Inferior parietal cortex (tissue), 1 donor: ENCODE results near the gene RAB17.

ENCODE experiments used
- DNase-seq: peaks from one replicate; pipeline ENCODE4 v3.0.0-alpha.2; 2016; ENCODE audit errors: extremely low spot score

The RAB17 gene

DNA sequence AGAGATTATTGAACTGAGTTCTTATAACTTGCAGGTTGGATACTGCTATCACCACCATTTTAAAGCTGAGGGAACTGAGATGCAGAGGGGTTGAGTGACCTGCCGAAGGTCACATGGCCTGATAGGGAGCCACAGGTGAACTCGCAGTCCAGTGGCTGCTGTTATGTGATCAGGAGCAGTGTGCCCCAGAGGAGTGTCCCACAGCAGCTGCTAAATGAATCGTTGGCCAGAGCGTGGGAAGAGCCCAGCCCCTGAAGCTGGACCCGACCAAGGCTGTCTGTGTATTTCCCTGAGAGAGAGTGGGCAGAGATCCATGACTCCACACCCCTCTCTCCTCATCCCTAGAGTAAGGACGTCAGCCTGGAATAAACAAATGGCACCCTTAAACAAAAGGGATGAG is 50.9 kb downstream of the RAB17 start:
- DNase-seq = no peak

DNA sequence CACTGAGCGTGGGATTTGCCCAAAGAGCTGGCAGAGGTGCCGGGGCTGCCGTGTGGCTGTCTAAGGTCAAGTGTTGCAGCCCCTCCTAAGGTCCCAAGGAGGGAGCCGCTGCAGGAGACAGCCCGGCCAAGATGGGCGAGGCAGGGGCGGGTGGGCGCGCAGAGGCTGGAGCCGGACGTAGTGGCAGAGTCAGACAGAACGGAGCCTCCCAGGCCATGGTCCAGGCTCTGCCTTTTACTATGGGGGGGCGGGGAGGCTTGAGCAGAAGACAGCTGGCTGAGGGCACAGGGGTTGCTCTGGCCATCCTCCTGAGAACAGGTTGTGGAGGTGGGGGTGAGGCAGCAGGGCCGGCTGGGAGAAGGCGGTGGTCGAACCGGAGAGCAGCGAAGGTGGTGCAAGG is 51.6 kb downstream of the RAB17 start:
- DNase-seq = no peak

DNA sequence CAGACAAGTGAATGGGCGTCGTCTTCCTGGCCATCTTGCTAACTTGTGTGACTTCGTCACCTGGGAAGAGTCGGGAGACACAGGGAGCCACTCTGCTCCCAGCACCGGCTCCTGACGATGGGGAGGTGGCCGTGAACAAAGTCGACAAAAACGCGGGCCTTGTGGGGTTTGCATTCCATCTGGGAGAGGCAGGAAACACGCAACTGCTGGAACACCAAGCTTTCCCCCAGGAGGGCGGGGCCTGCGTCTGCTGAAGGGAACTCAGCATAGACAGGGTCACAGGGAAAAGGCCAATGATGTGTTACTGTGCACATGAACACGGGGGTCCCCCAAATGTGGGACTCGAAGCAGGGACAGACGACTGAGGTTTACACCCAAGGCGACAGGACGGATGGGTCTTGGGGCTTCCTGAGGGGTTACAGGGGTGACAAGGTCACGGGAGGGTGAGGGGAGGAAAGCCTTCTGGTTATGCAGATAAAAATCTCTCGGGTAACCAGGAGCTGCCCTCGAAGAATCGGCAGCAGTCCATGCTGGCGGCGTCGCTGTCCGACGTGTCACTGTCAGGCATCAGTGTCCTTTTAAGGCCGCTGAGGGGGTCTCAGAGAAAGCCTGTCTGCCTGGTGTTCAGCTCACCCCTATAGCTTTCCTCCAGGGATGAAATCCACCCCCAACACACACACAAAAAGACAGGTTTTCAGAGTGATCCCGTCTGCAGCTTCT is 52.4 kb downstream of the RAB17 start:
- no peak for DNase-seq

DNA sequence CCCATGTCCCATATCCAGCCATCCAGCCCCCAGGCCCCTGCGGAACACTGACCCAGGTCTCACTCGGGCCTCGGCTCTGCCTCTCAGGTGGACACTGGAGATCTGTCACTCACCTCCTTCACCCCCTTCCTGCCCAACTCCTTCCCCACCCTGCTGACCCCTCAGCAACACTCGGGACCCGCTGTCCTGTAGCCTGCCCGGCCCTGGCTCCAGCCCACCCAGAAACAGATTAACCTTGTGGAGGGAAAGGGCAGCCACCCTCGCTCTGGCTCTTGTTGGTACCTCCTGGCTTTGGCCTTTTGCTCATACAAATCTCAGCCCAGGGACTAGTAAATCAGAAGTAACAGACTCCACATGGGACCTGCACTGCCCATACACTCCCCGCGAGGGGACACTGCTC is 53.9 kb downstream of the RAB17 start:
- no peak for DNase-seq

DNA sequence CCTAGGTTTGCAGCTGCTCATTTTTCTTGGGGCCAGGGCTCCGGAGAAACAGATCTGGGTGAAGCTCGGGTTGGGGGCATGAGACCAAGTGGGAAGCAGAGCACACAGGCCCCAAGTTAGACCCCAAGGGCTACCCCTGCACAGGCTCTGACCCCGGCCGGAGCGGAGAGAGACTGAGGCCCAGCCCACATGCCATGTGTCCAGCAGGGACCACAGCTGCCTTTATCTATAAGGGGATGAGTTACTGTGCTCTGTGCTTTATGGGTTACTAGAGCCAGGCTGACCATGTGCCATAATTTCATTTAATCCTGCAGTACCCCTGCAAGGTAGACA is 54.5 kb downstream of the RAB17 start:
- DNase-seq = no peak

DNA sequence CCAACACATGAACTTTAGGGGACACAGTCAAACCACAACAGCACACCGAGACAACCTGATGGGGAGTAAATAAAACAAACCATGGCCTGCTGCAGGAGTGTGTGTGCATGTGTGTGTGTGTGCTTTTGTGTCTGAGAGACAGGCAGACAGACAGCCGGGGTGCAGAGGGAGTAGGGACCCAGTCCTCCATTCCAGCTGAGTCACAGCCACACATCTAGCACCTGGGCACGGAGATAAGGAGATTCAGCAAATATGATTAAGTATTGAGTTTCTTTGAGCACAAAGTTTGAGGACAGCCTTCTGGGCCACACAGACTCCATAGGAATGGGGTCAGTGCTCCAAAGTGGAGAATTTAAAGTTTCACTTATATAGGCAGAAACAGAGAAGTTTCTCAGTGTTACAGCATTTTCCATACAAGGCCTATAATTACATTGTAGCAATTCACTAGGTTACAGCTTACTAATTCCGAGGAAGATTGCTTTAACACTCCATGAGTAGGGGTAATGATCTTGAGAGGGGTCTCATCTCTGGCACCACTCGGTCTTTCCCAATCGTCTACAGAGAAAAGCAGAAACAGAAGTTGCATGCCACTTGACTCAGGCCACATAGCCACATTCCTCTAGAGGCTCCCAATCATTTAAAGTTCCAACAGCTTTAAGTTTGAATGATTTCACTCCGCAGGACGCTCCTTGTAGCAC is 55.0 kb downstream of the RAB17 start:
- DNase-seq = no peak

DNA sequence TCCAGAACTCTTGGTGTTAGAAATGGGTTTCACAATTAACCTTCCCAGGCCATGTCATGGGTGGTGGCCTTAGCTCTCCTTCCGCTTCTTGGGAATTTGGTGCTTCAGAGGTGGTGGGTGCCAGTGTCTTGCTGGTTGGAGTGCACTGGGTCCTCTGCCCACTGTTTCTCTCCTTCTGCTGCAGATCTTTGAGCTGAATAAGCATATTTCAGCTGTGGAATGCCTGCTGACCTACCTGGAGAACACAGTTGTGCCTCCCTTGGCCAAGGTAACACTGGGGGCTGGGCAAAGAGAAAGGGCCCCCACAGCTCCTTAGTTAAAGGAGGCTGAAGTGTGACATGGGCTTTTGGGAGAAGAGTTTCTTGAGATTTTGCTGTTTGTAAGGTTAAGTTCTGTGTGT is 56.2 kb downstream of the RAB17 start:
- no peak for DNase-seq

DNA sequence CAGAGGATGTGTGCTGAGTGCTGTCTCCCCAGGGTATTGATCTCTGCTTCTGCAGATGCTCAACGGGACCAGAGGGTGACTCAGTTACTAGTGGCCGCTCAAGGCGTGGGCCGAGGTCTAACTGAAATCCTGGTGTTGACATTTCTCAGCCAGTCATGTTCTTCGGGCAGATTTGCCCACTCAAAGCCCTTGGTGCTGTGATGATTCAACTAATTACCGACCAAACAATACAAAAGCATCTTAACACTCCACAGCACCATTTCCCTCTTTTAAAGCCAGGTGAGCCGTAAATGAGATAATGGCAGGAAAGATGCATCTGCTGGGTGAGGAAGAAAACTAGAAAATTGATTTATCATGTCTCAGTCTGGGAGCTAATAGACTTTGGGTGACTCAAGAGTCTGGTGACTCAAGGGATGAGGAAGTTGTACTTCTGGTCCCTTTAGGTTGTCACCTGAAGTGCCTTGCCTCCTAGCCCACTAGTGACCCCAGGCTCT is 56.8 kb downstream of the RAB17 start:
- DNase-seq = no peak

DNA sequence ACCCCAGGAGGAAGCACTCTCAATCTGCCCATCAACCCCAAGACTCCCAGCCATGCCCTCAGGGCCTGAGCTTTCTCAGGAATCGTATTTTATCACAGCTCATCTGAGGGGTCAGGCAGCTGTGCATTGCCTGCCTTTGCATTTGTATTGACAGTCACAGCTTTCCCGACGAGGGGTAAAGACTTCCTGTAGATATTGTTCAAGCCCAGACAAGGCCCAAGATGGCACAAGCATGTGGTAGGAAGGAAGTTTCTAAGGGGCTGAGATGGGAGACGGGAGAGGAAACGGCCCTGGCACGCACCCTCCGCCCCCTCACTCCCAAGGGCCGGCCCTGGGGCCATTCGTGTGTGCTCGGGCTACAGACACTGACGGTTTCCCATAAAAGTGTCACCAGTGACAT is 58.4 kb downstream of the RAB17 start:
- DNase-seq = no peak

DNA sequence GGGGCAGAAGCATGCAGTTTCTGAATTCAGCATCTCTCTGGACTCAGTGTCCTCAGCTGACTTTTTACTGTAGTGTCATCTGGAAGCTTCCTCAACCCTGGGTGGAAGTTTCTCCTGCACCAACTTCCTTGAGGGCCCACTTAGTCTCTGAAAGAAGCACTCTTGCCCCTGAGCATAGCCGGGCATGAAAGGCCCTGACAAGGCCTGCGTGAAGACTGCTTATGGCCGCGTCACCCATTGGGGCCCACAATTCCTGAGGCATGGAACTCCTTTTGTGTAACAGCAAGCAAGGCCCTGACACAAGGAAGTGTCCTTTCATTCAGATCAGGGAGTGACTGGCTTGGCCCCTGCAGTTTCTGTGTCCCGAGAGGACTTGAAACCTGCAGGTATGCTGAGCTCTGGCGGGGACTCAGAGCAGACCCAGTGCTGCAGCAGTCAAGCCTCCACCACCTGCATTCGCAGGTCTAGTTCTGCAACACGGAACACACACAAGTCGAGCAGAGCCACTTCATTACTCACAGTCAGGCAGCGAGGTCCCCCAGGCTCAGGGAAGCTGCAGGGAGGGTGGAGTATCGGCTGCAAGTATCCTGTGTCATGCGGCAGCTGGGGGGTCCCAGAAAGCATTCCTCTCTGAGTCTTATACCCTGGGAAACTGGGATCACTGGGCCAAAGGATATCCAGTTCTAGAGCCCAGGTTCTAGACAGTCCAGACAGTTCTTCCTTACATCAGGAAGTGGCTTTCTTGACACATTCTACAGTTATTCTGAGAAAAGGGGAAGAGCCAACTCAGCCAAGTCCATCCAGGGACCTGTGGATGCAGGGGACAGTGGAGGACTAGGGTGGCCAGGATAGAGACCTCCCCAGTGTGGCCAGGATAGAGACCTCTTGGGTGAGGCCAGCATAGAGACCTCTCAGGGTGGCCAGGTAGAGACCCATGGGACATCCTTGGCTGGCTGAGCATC is 59.8 kb downstream of the RAB17 start:
- DNase-seq = no peak

DNA sequence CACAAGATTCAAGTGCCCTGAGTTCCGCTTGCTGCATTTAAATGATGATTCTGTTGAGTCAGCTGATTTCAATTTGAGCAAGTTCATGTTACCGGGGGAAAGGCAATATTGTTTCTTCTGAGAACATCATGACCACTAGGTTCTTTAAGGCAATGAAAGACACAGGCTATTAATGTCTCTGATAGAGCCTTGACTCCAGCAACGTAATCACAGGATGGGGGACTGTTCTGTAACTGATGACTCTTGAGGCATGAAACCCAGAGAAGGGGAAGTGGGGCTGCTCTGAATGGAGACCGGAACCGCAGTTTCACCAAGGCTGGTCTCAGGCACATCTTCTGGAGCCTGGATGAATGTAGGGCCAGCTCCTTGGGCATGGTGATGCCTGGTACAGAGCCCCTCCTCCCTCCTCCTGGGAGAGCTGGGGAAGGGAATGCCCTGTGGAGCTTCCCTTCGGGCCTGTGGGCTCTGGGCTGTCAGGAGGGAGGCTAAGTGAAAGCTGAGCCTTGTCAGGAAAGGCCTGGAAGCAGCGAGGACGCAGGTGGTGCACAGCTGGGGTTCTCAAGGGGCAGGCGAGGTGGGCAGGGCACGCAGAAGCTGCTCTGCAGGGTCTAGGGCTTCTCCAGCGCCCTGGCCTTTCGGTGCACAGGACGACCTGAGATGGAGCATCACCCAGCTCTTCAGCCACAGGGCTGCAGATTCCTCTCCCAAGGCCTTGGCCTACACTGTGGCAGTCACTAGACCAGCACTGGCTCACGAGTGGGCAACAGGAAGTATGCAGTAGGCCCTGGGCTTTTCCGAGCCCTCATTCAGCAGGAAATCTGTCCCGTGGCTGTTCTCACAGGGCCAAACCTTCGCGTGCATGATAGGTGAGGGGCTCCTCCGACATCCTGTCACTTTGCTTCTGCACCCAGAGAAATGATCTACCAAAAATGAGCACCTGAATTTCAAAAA is 60.8 kb downstream of the RAB17 start:
- no peak for DNase-seq

DNA sequence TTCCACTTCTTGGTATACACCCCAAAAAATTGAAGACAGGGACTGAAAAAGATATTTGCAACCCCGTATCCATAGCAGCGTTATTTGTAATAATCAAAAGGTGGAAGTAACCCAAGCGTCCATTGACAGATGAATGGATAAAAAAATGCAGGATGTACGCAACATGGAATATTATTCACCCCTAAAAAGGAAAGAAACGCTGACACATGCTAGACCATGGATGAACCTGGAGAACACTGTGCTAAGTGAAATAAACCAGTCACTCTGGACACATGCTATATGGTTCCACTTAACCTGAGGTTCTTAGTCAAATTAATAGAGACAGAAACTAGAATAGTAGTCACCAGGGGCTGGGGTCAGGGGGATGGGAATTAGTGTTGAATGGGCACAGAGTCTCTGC is 62.8 kb downstream of the RAB17 start:
- DNase-seq = no peak

DNA sequence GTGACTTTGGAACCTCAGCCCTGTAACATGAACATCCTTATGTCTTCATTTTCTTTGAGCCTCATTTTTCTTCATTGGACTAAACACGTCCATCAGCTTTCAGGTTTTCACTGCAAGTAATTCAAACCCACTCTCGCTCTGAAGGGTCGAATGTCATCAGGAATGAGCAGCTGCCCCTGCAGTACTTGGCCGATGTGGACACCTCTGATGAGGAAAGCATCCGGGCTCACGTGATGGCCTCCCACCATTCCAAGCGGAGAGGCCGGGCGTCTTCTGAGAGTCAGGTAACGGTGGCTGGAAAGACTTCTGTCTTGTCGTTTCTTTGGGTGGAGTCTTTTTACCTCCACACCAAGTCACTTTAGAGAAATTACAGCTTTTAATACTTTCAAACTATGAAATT is 63.3 kb downstream of the RAB17 start:
- DNase-seq = no peak

DNA sequence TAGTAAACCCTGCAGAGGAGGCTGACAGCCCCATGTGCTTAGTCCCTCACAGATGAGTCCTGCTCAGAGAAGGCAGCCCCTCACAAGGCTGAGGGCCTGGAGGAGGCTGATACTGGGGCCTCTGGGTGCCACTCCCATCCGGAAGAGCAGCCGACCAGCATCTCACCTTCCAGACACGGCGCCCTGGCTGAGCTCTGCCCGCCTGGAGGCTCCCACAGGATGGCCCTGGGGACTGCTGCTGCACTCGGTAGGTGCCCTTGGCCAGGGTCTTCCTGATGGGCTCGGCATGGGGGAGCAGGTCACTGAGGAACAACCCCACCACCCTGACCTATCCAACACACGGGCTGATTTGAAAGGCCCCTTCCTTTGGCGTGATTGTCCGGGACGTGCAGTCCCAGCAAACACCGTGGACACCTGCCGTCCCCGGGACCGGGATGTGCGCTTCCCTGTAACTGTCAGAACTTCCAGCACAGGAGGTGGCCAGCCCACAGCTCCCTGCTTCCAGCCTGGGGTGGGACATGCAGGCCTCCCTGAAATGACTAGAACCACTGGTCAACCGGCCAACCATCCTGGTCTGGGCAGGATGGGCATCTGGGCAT is 64.9 kb downstream of the RAB17 start:
- DNase-seq = no peak

DNA sequence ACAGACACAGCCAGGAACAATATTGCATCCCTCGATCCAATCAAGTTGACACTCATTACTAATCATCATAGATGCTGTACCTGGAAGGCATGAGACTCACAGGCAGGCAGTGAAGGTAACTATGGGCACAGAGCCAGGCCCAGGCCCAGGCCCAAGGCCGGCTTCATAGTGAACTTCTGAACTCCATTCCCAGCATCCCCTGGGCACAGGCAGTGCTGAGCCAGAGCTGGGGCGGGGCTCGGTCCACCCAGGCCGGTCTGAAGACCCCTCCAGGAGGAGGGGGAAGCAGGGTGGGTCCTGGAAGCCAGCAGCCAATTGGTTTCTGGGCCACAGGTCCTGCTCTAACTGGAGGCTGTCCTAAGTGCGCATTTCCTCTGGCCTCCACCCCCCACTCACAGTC is 65.9 kb downstream of the RAB17 start:
- DNase-seq = no peak
